ENCODE measurements around the gene KATNAL2. TPM values are rescaled to one million over a fixed set of nuclear protein-coding genes. Genes with fewer than 3 reads are reported as not detected.

The KATNAL2 gene
- total RNA-seq, 4 donors from 2014 or later = 4.4 to 5.2 (median 5.0) TPM

GRCh38 chr18:47067648-47068047, 150.2 kb downstream of the KATNAL2 start:
- H3K4me1 ChIP-seq = no peaks in the 10 kb centered on the region
- no peak overlapping the region for H3K27ac ChIP-seq
- H3K4me3 ChIP-seq = no peak overlapping the region
- TF ChIP-seq POLR2A (IDR thresholded peaks at IDR 0.05) (no peak), EP300 (IDR thresholded peaks at IDR 0.05; ENCODE audit: low read depth) (no peak), POLR2AphosphoS5 (IDR thresholded peaks at IDR 0.05) (no peak)
- TF ChIP-seq, protein P1, sequence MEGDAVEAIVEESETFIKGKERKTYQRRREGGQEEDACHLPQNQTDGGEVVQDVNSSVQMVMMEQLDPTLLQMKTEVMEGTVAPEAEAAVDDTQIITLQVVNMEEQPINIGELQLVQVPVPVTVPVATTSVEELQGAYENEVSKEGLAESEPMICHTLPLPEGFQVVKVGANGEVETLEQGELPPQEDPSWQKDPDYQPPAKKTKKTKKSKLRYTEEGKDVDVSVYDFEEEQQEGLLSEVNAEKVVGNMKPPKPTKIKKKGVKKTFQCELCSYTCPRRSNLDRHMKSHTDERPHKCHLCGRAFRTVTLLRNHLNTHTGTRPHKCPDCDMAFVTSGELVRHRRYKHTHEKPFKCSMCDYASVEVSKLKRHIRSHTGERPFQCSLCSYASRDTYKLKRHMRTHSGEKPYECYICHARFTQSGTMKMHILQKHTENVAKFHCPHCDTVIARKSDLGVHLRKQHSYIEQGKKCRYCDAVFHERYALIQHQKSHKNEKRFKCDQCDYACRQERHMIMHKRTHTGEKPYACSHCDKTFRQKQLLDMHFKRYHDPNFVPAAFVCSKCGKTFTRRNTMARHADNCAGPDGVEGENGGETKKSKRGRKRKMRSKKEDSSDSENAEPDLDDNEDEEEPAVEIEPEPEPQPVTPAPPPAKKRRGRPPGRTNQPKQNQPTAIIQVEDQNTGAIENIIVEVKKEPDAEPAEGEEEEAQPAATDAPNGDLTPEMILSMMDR (IDR thresholded peaks at IDR 0.05) = no peak
- H3K36me3 ChIP-seq = no peaks in the 10 kb centered on the region
- H3K9me3 ChIP-seq = no peaks in the 10 kb centered on the region
- H3K27me3 ChIP-seq = no peaks in the 10 kb centered on the region
- intact Hi-C loops (cut with DNase I; ENCODE audit: low total_unique reads) = no loop called here
- in situ Hi-C loops (cut with MboI; ENCODE audit: low pct_ligation_motif_present in 1 of 4, low pct_unique_long_range_greater_than_20kb in 1 of 4, low sequenced_read_pairs in 3 of 4) = no loop called here
- WGBS, 2 donors (ENCODE audit: low coverage in 1 of 2) = 52 to 83% methylated on average over 1 to 3 of the region's 3 CpGs
- no peak for DNase-seq

DNA sequence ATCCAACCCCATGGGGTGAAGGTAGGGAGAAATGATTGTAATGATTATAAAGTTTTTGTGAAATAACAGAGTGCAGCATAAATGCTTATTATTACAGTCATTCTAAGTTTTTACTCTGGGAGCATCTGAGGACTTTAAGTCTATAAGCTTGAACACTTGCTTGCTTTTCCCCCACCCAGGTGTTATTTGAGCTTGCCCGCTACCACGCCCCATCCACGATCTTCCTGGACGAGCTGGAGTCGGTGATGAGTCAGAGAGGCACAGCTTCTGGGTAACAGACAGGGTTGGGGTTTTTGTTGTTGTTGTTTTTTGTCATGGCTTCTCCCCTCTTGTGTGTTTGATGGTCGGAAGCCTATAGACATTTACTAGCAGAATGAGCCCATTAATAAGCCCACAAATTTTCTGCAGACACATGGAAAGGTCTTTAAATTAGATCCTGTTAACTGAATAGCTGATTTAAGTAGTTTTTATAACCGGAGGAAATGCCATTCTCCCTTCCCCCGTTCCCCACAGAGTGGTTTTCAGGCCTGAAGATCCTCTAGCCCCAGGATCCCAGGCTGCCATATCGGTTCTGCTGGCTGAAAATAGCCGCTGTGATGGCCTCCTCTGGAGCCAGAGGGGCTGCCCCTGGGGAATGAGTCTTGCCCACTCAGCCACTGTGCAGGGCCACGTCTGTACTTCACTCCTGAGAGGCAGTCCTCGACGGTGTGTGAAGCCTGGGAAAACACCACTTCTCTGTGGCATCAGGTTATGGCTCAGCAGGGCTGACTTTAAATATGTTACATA, 157.9 kb downstream of the KATNAL2 start:
- no peak overlapping the region for H3K27ac ChIP-seq
- intact Hi-C loops (cut with DNase I; ENCODE audit: low total_unique reads) (no loop called here), in situ Hi-C loops (cut with MboI; ENCODE audit: low pct_ligation_motif_present in 1 of 4, low pct_unique_long_range_greater_than_20kb in 1 of 4, low sequenced_read_pairs in 3 of 4) (no loop called here)
- WGBS, 2 donors (ENCODE audit: low coverage in 1 of 2) = 41 to 47% methylated on average over 6 to 13 of the region's 13 CpGs
- H3K4me1 ChIP-seq = no peaks in the 10 kb centered on the region
- H3K27me3 ChIP-seq = no peaks in the 10 kb centered on the region
- no peaks in the 10 kb centered on the region for H3K36me3 ChIP-seq
- no peak overlapping the region for H3K4me3 ChIP-seq
- DNase-seq = peak; percentile 9
- no peaks in the 10 kb centered on the region for H3K9me3 ChIP-seq
- TF ChIP-seq POLR2AphosphoS5 (IDR thresholded peaks at IDR 0.05) (no peak), POLR2A (IDR thresholded peaks at IDR 0.05) (no peak), EP300 (IDR thresholded peaks at IDR 0.05; ENCODE audit: low read depth) (no peak)
- TF ChIP-seq, protein P1 (IDR thresholded peaks at IDR 0.05) = no peak

DNA sequence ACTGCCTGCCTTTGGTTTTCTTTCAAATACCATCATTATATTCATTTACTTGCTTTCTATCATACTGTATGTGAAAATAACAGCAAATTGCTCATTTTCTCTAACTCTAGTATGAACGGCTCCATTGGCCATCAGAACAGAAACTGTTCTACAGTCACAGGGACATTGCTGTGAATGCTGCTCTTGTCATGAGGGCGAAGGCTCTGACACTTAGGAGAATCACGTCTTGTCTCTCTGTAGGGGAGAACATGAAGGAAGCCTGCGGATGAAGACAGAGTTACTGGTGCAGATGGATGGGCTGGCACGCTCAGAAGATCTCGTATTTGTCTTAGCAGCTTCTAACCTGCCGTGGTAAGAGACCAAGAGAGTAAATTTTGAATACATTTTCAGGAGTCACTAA, 159.7 kb downstream of the KATNAL2 start:
- intact Hi-C loops (cut with DNase I; ENCODE audit: low total_unique reads) (no loop called here), in situ Hi-C loops (cut with MboI; ENCODE audit: low pct_ligation_motif_present in 1 of 4, low pct_unique_long_range_greater_than_20kb in 1 of 4, low sequenced_read_pairs in 3 of 4) (no loop called here)
- Histone ChIP-seq H3K9me3 (no peaks in the 10 kb centered on the region), H3K27me3 (no peaks in the 10 kb centered on the region), H3K27ac (no peak overlapping the region), H3K4me1 (no peaks in the 10 kb centered on the region), H3K36me3 (no peaks in the 10 kb centered on the region), H3K4me3 (no peak overlapping the region)
- TF ChIP-seq EP300 (IDR thresholded peaks at IDR 0.05; ENCODE audit: low read depth) (no peak), POLR2AphosphoS5 (IDR thresholded peaks at IDR 0.05) (no peak), POLR2A (IDR thresholded peaks at IDR 0.05) (no peak)
- TF ChIP-seq, protein P1 (IDR thresholded peaks at IDR 0.05) = no peak
- no peak for DNase-seq
- WGBS, 2 donors (ENCODE audit: low coverage in 1 of 2) = 87 to 89% methylated on average over 3 to 7 of the region's 7 CpGs

DNA sequence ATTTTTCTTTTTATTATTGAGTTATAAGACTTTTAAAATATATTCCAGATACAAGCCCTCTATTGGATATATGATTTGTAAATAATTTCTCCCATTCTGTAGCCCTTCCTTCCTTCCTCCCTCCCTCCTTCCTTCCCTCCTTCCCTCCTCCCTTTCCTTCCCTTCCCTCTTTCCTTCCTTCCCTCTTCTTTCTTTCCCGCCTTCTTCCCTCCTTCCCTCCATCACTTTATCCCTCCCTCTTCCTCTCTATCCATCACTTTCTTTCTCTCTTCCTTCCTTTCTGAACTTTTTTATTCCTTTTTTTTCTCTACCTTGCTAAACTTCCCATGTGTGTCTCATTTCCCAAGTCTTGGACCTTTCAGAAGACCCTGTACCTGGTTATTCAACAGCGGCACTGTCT, 163.5 kb downstream of the KATNAL2 start:
- no peaks in the 10 kb centered on the region for H3K36me3 ChIP-seq
- H3K4me3 ChIP-seq = no peak overlapping the region
- H3K27me3 ChIP-seq = no peaks in the 10 kb centered on the region
- no peak for DNase-seq
- in situ Hi-C loops (cut with MboI; ENCODE audit: low pct_ligation_motif_present in 1 of 4, low pct_unique_long_range_greater_than_20kb in 1 of 4, low sequenced_read_pairs in 3 of 4) (no loop called here), intact Hi-C loops (cut with DNase I; ENCODE audit: low total_unique reads) (no loop called here)
- no peaks in the 10 kb centered on the region for H3K4me1 ChIP-seq
- TF ChIP-seq EP300 (IDR thresholded peaks at IDR 0.05; ENCODE audit: low read depth) = no peak
- TF ChIP-seq POLR2A (IDR thresholded peaks at IDR 0.05) = no peak
- TF ChIP-seq, protein P1 (IDR thresholded peaks at IDR 0.05) = no peak
- TF ChIP-seq POLR2AphosphoS5 (IDR thresholded peaks at IDR 0.05) = no peak
- H3K27ac ChIP-seq = no peak overlapping the region
- 91 to 93% methylated on average over 2 of the region's 2 CpGs for WGBS, 2 donors (ENCODE audit: low coverage in 1 of 2)
- no peaks in the 10 kb centered on the region for H3K9me3 ChIP-seq
